C4-2B (cell line): Measurements from ENCODE around the gene RORB.

Source experiments
- H3K27ac ChIP-seq: fragments of 450-650 bp; 2 replicates; pipeline ENCODE4 v1.5.1; 2017
- CTCF ChIP-seq: fragments of 450-650 bp; conservative IDR thresholded peaks from 2 replicates; pipeline ENCODE4 v1.5.1; 2017; ENCODE audit warnings: mild to moderate bottlenecking
- ZFX ChIP-seq: fragments of 450-650 bp; IDR thresholded peaks from 2 replicates; pipeline ENCODE4 v1.6.1; 2017

Gene RORB

GRCh38 chr9:74642376-74642775 lies 145.2 kb downstream of the RORB start:
- TF ChIP-seq ZFX (no peak), CTCF (no peak)
- no peak overlapping the region for H3K27ac ChIP-seq

- TF ChIP-seq CTCF (no peak), ZFX (no peak)
- H3K27ac ChIP-seq = no peak overlapping the region
Observed at GRCh38 chr9:74643303-74643923, 146.3 kb downstream of the RORB start.

DNA sequence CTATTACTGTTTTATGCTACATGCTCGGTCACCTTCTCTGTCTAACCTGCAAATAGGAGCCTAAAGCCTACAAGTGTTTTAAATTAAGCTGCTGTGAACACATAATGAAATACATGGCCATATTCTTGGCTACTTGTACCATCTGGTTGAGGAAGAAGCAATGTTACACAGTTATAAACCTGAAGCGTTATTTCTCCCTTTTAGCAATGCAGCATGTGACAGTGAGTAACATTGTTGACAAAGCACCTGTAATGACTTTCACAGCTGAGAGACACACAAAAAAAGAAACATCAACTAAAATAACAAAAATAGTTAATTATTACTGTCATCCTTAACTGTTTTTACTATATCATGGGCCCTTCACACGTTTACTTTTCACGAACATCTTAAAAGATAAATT lies 146.9 kb downstream of the RORB start:
- H3K27ac ChIP-seq = no peak overlapping the region

DNA sequence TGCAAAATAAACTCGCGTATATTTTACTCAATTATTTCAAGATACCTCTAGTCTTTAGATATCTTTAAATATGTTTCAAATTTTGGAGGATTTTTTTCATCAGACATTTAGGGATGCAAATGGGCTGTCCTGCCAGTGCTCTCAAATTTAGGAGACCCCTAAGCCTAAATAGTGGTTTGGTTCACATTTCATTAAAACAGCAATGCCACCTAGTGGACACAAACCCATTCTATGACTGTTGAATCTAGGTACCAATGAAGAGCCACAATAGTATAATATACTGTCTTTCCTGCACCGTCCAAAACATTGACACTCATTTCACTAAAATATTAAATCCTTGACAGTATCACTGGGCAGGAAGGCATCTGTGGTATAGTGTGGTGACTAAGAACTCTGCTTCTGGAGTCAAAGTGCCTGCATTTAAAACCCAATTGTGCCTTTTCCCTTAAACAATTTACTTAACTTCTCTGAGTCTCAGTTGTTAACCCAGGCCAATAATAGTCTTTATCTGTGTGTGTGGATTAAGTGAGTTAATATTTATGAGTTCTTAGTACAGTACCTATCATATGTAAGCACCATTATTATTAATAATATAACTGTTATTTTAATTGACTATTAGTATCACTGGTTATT lies 148.0 kb downstream of the RORB start:
- H3K27ac ChIP-seq = no peak overlapping the region
- TF ChIP-seq CTCF (peak; percentile 78), ZFX (no peak)

More for the DNA sequence above, 146.9 kb downstream of the RORB start:
- TF ChIP-seq ZFX (no peak), CTCF (no peak)

DNA sequence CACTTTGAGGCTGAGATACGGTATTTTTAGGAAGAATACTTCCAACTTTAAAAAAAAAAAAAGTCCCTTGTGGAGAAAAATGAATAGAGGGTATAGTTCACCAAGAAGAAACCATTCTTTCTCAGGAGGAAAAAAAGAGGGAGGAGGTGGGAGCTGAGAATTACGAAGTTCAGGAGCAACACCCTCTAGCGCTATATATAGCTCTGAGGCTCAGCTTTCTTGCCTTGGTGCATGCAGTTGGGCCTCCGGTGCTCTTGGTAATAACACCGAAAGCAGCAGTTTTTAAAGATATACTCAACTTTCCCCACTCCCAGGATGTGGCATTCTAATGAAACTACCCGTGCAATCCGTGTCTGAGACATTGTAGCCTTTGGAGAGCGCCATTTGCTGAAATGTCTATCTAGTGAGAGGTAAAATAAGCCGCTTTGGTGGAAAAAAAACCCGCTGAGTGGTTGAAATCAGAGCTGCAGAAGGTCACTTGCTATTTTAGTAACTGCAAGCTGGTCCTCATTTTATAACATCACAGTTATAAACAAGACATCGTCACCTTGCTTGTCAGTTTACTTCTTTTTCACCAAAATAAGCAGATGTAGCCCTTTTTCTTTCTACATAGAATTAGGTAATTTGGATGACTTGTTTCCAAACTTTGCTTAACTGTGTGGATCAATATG lies 156.4 kb downstream of the RORB start:
- TF ChIP-seq CTCF (no peak), ZFX (no peak)
- H3K27ac ChIP-seq = no peak overlapping the region

DNA sequence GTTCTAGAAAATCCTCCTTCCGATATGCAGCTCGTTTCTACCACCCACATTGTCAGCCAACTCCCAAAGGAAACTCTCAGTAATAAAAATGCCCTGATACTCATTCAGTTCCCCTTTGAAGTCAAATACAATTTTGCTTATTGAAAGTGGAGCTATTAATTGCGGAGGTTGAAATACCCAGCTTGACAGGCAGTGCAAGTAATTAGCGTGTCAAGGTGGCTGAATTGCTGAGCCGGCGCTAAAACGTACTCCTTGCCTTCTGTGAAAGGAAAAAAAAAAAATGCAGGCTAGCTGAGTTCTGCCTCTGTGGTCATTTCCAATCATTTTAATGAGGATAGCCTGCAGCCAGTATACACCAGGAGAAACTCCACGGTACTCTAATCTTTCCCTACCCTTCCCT lies 165.5 kb downstream of the RORB start:
- TF ChIP-seq ZFX (no peak), CTCF (no peak)
- H3K27ac ChIP-seq = no peak overlapping the region

DNA sequence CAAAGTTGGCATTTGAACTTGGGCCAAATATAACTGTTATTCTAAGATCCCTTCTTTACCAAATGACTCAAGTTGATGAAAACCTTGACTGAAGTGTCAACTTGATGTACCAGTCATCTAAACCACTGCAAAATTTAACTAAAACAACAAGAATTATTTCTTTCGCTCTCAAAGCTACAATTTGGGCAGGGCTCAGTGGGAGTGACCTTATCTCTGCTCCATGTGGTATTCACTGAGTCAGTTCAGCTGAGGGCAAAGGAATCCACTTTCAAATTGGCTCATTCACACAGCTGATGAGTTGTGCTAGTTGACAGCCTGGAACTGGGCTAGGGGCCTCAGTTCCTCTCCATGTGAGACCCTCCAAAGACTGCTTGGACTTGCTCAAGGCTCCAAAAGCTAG lies 166.3 kb downstream of the RORB start:
- TF ChIP-seq ZFX = no peak
- no peak for TF ChIP-seq CTCF
- H3K27ac ChIP-seq = no peak overlapping the region
